Measurements from ENCODE around the gene FOXP1. TPM values are rescaled to one million over a fixed set of nuclear protein-coding genes. Genes with fewer than 3 reads are reported as not detected.

FOXP1 gene
- total and polyA plus RNA-seq, 2 donors (not counting 1 experiment from before 2014, with no cell fraction given): 70.3 to 101 TPM

DNA sequence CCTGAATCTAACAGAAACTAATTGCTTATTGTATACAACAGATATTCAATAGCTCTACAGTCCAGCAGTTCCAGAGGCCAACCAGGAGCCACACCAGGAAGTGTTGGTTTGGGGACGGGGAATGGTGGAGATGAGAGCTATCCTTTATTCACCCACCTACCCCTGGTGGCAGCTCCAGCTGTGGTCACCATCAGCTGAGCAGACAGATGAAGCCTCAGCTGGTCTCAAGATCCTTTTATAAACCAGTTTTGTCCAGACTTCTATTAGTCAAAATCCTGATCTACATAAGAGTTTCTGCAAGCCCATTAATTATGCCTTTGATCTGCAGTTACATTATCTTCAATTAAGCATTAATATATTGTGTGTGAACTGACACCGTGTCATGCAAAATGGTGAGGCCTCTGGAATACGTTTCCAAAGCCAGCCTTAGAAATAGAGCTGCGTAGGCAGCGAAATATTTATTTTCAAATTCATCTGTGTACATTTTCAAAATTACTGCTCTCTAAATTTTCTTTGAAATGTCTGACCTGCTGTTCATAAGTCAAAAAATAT lies 488.8 kb downstream of the FOXP1 start:
- H3K27me3 ChIP-seq (ENCODE audit: control insufficient read depth, insufficient read depth, low read length): no peaks in the 10 kb centered on the region
- no peak for DNase-seq (ENCODE audit: low read depth in 2 of 2)
- no peak overlapping the region for H3K9ac ChIP-seq (ENCODE audit: insufficient read depth, low read length)
- H3K79me2 ChIP-seq (ENCODE audit: control insufficient read depth, insufficient read depth, low read length): peaks cover 28% of the 10 kb centered on the region
- H3K4me1 ChIP-seq (ENCODE audit: control insufficient read depth, extremely low read depth, insufficient read depth, low read length): peaks cover 4% of the 10 kb centered on the region
- TF ChIP-seq EZH2 (IDR thresholded peaks at IDR 0.05; ENCODE audit: low read length, missing control alignments): no peak
- TF ChIP-seq, protein P1, sequence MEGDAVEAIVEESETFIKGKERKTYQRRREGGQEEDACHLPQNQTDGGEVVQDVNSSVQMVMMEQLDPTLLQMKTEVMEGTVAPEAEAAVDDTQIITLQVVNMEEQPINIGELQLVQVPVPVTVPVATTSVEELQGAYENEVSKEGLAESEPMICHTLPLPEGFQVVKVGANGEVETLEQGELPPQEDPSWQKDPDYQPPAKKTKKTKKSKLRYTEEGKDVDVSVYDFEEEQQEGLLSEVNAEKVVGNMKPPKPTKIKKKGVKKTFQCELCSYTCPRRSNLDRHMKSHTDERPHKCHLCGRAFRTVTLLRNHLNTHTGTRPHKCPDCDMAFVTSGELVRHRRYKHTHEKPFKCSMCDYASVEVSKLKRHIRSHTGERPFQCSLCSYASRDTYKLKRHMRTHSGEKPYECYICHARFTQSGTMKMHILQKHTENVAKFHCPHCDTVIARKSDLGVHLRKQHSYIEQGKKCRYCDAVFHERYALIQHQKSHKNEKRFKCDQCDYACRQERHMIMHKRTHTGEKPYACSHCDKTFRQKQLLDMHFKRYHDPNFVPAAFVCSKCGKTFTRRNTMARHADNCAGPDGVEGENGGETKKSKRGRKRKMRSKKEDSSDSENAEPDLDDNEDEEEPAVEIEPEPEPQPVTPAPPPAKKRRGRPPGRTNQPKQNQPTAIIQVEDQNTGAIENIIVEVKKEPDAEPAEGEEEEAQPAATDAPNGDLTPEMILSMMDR (conservative IDR thresholded peaks at IDR 0.05 in 1 of 2, IDR thresholded peaks at IDR 0.05 in 1 of 2; ENCODE audit: low read depth in 1 of 2, low read length in 2 of 2): no peak
- no peaks in the 10 kb centered on the region for H3K36me3 ChIP-seq (ENCODE audit: control insufficient read depth, insufficient read depth, low read length)
- H3K4me2 ChIP-seq (ENCODE audit: extremely low read depth, insufficient read depth, low read length): no peak overlapping the region
- H2AFZ ChIP-seq (ENCODE audit: low read length): no peak overlapping the region
- no peak overlapping the region for H3K4me3 ChIP-seq (replicated peaks in 1 of 4; ENCODE audit: control extremely low read depth in 1 of 4, insufficient read depth in 1 of 4, low read depth in 3 of 4, low read length in 4 of 4)
- H3K9me3 ChIP-seq (ENCODE audit: control insufficient read depth, insufficient read depth, low read depth, low read length): no peaks in the 10 kb centered on the region
- H3K27ac ChIP-seq (ENCODE audit: insufficient read depth, low read length): no peak overlapping the region
- no peaks in the 10 kb centered on the region for H4K20me1 ChIP-seq (ENCODE audit: control insufficient read depth, extremely low read depth, insufficient read depth, low read length)

- Histone ChIP-seq H3K36me3 (ENCODE audit: control insufficient read depth, insufficient read depth, low read length) (no peaks in the 10 kb centered on the region), H3K9ac (ENCODE audit: insufficient read depth, low read length) (no peak overlapping the region), H3K27me3 (ENCODE audit: control insufficient read depth, insufficient read depth, low read length) (no peaks in the 10 kb centered on the region), H3K27ac (ENCODE audit: insufficient read depth, low read length) (no peak overlapping the region), H3K4me3 (replicated peaks in 1 of 4; ENCODE audit: control extremely low read depth in 1 of 4, insufficient read depth in 1 of 4, low read depth in 3 of 4, low read length in 4 of 4) (no peak overlapping the region), H3K79me2 (ENCODE audit: control insufficient read depth, insufficient read depth, low read length) (peaks cover 25% of the 10 kb centered on the region), H4K20me1 (ENCODE audit: control insufficient read depth, extremely low read depth, insufficient read depth, low read length) (no peaks in the 10 kb centered on the region), H2AFZ (ENCODE audit: low read length) (no peak overlapping the region), H3K4me1 (ENCODE audit: control insufficient read depth, extremely low read depth, insufficient read depth, low read length) (peaks cover 11% of the 10 kb centered on the region), H3K9me3 (ENCODE audit: control insufficient read depth, insufficient read depth, low read depth, low read length) (no peaks in the 10 kb centered on the region), H3K4me2 (ENCODE audit: extremely low read depth, insufficient read depth, low read length) (no peak overlapping the region)
- TF ChIP-seq, protein P1 (conservative IDR thresholded peaks at IDR 0.05 in 1 of 2, IDR thresholded peaks at IDR 0.05 in 1 of 2; ENCODE audit: low read depth in 1 of 2, low read length in 2 of 2): no peak
- no peak for TF ChIP-seq EZH2 (IDR thresholded peaks at IDR 0.05; ENCODE audit: low read length, missing control alignments)
- DNase-seq (ENCODE audit: low read depth in 2 of 2): no peak
These were observed 490.9 kb downstream of the FOXP1 start for GRCh38 chr3:71092665-71093064.

DNA sequence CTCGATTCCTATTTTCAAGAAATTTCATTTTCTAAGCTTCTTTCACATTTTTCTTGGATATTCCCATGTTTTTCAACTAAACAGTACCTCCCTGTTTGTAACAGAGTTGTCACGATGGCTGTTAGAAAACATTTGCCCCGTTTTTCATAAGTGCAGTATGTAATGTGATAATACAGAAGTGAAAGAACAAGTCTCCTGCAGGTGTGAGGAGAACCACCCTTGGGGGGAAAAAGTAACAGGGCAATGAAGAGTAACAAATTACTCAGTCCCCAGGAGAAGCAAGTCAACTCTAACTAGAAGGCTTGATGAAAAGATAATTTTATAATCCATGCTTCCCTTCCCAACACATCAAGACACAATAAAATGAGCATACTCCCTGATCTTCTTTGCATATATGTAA lies 493.3 kb downstream of the FOXP1 start:
- Histone ChIP-seq H3K27me3 (ENCODE audit: control insufficient read depth, insufficient read depth, low read length) (no peaks in the 10 kb centered on the region), H3K4me3 (replicated peaks in 1 of 4; ENCODE audit: control extremely low read depth in 1 of 4, insufficient read depth in 1 of 4, low read depth in 3 of 4, low read length in 4 of 4) (no peak overlapping the region), H4K20me1 (ENCODE audit: control insufficient read depth, extremely low read depth, insufficient read depth, low read length) (no peaks in the 10 kb centered on the region), H3K9me3 (ENCODE audit: control insufficient read depth, insufficient read depth, low read depth, low read length) (no peaks in the 10 kb centered on the region), H2AFZ (ENCODE audit: low read length) (no peak overlapping the region), H3K4me1 (ENCODE audit: control insufficient read depth, extremely low read depth, insufficient read depth, low read length) (peaks cover 13% of the 10 kb centered on the region), H3K4me2 (ENCODE audit: extremely low read depth, insufficient read depth, low read length) (no peak overlapping the region), H3K27ac (ENCODE audit: insufficient read depth, low read length) (no peak overlapping the region), H3K79me2 (ENCODE audit: control insufficient read depth, insufficient read depth, low read length) (peaks cover 24% of the 10 kb centered on the region), H3K36me3 (ENCODE audit: control insufficient read depth, insufficient read depth, low read length) (no peaks in the 10 kb centered on the region), H3K9ac (ENCODE audit: insufficient read depth, low read length) (no peak overlapping the region)
- no peak for TF ChIP-seq EZH2 (IDR thresholded peaks at IDR 0.05; ENCODE audit: low read length, missing control alignments)
- TF ChIP-seq, protein P1 (conservative IDR thresholded peaks at IDR 0.05 in 1 of 2, IDR thresholded peaks at IDR 0.05 in 1 of 2; ENCODE audit: low read depth in 1 of 2, low read length in 2 of 2): no peak
- no peak for DNase-seq (ENCODE audit: low read depth in 2 of 2)

All from fibroblast of lung (primary cell).